ENCODE data around the gene ROR1.

Gene ROR1

GRCh38 chr1:63793741-63794240, 20.0 kb downstream of the ROR1 start:
- Histone ChIP-seq H3K4me1 (ENCODE audit: insufficient read depth, low read length) (peaks cover 80% of the 10 kb centered on the region), H3K9ac (ENCODE audit: low read depth, low read length) (no peak overlapping the region), H3K9me3 (ENCODE audit: control insufficient read depth, insufficient read depth, low read length) (no peaks in the 10 kb centered on the region), H3K36me3 (ENCODE audit: insufficient read depth, low read length) (no peaks in the 10 kb centered on the region)

GRCh38 chr1:63794354-63794753, 20.5 kb downstream of the ROR1 start:
- Histone ChIP-seq H3K36me3 (ENCODE audit: insufficient read depth, low read length) (no peaks in the 10 kb centered on the region), H3K9me3 (ENCODE audit: control insufficient read depth, insufficient read depth, low read length) (no peaks in the 10 kb centered on the region), H3K9ac (ENCODE audit: low read depth, low read length) (no peak overlapping the region), H3K4me1 (ENCODE audit: insufficient read depth, low read length) (peaks cover 75% of the 10 kb centered on the region)

- Histone ChIP-seq H3K4me1 (ENCODE audit: insufficient read depth, low read length) (peaks cover 69% of the 10 kb centered on the region), H3K36me3 (ENCODE audit: insufficient read depth, low read length) (no peaks in the 10 kb centered on the region), H3K9me3 (ENCODE audit: control insufficient read depth, insufficient read depth, low read length) (no peaks in the 10 kb centered on the region), H3K9ac (ENCODE audit: low read depth, low read length) (no peak overlapping the region)
These were observed 21.1 kb downstream of the ROR1 start for GRCh38 chr1:63794939-63795378.

- H3K9ac ChIP-seq (ENCODE audit: low read depth, low read length) = no peak overlapping the region
- no peaks in the 10 kb centered on the region for H3K9me3 ChIP-seq (ENCODE audit: control insufficient read depth, insufficient read depth, low read length)
- peaks cover 64% of the 10 kb centered on the region for H3K4me1 ChIP-seq (ENCODE audit: insufficient read depth, low read length)
- no peaks in the 10 kb centered on the region for H3K36me3 ChIP-seq (ENCODE audit: insufficient read depth, low read length)
These were observed 21.6 kb downstream of the ROR1 start for GRCh38 chr1:63795455-63795854.

- Histone ChIP-seq H3K9ac (ENCODE audit: low read depth, low read length) (no peak overlapping the region), H3K36me3 (ENCODE audit: insufficient read depth, low read length) (no peaks in the 10 kb centered on the region), H3K4me1 (ENCODE audit: insufficient read depth, low read length) (peaks cover 48% of the 10 kb centered on the region), H3K9me3 (ENCODE audit: control insufficient read depth, insufficient read depth, low read length) (no peaks in the 10 kb centered on the region)
These were observed 23.4 kb downstream of the ROR1 start for GRCh38 chr1:63797056-63797726.

GRCh38 chr1:63798284-63798683, 24.5 kb downstream of the ROR1 start:
- Histone ChIP-seq H3K9me3 (ENCODE audit: control insufficient read depth, insufficient read depth, low read length) (no peaks in the 10 kb centered on the region), H3K4me1 (ENCODE audit: insufficient read depth, low read length) (peaks cover 40% of the 10 kb centered on the region), H3K9ac (ENCODE audit: low read depth, low read length) (no peak overlapping the region)

GRCh38 chr1:63799307-63799706, 25.5 kb downstream of the ROR1 start:
- H3K9ac ChIP-seq (ENCODE audit: low read depth, low read length) = no peak overlapping the region
- H3K36me3 ChIP-seq (ENCODE audit: insufficient read depth, low read length) = no peaks in the 10 kb centered on the region
- H3K4me1 ChIP-seq (ENCODE audit: insufficient read depth, low read length) = peaks cover 39% of the 10 kb centered on the region
- H3K9me3 ChIP-seq (ENCODE audit: control insufficient read depth, insufficient read depth, low read length) = no peaks in the 10 kb centered on the region

More at GRCh38 chr1:63798284-63798683, 24.5 kb downstream of the ROR1 start:
- H3K36me3 ChIP-seq (ENCODE audit: insufficient read depth, low read length) = no peaks in the 10 kb centered on the region

GRCh38 chr1:63799820-63800219, 26.0 kb downstream of the ROR1 start:
- Histone ChIP-seq H3K36me3 (ENCODE audit: insufficient read depth, low read length) (no peaks in the 10 kb centered on the region), H3K9me3 (ENCODE audit: control insufficient read depth, insufficient read depth, low read length) (no peaks in the 10 kb centered on the region), H3K4me1 (ENCODE audit: insufficient read depth, low read length) (peaks cover 34% of the 10 kb centered on the region), H3K9ac (ENCODE audit: low read depth, low read length) (no peak overlapping the region)

- no peaks in the 10 kb centered on the region for H3K36me3 ChIP-seq (ENCODE audit: insufficient read depth, low read length)
- H3K9ac ChIP-seq (ENCODE audit: low read depth, low read length) = no peak overlapping the region
- H3K4me1 ChIP-seq (ENCODE audit: insufficient read depth, low read length) = peaks cover 12% of the 10 kb centered on the region
- no peaks in the 10 kb centered on the region for H3K9me3 ChIP-seq (ENCODE audit: control insufficient read depth, insufficient read depth, low read length)
These were observed 28.3 kb downstream of the ROR1 start for GRCh38 chr1:63802109-63802508.

- Histone ChIP-seq H3K36me3 (ENCODE audit: insufficient read depth, low read length) (no peaks in the 10 kb centered on the region), H3K4me1 (ENCODE audit: insufficient read depth, low read length) (peaks cover 4% of the 10 kb centered on the region; the same call in 1 of the 2 replicates), H3K9ac (ENCODE audit: low read depth, low read length) (no peak overlapping the region), H3K9me3 (ENCODE audit: control insufficient read depth, insufficient read depth, low read length) (no peaks in the 10 kb centered on the region)
These were observed 31.1 kb downstream of the ROR1 start for GRCh38 chr1:63804829-63805484.

- Histone ChIP-seq H3K9ac (ENCODE audit: low read depth, low read length) (no peak overlapping the region), H3K36me3 (ENCODE audit: insufficient read depth, low read length) (no peaks in the 10 kb centered on the region), H3K4me1 (ENCODE audit: insufficient read depth, low read length) (peaks cover 7% of the 10 kb centered on the region; the same call in 1 of the 2 replicates), H3K9me3 (ENCODE audit: control insufficient read depth, insufficient read depth, low read length) (no peaks in the 10 kb centered on the region)
These were observed 33.2 kb downstream of the ROR1 start for GRCh38 chr1:63807046-63807445.

- H3K9ac ChIP-seq (ENCODE audit: low read depth, low read length) = no peak overlapping the region
- H3K36me3 ChIP-seq (ENCODE audit: insufficient read depth, low read length) = no peaks in the 10 kb centered on the region; the same call in 1 of the 2 replicates
- peaks cover 10% of the 10 kb centered on the region for H3K9me3 ChIP-seq (ENCODE audit: control insufficient read depth, insufficient read depth, low read length)
- H3K4me1 ChIP-seq (ENCODE audit: insufficient read depth, low read length) = 0 out of 2 replicates have a peak, but pooled peaks cover 3% of the 10 kb centered on the region
These were observed 37.2 kb downstream of the ROR1 start for GRCh38 chr1:63810936-63811469.

GRCh38 chr1:63812071-63812700, 38.4 kb downstream of the ROR1 start:
- H3K9ac ChIP-seq (ENCODE audit: low read depth, low read length) = no peak overlapping the region
- peaks cover 10% of the 10 kb centered on the region for H3K9me3 ChIP-seq (ENCODE audit: control insufficient read depth, insufficient read depth, low read length)
- 0 out of 2 replicates have a peak, but pooled peaks cover 3% of the 10 kb centered on the region for H3K4me1 ChIP-seq (ENCODE audit: insufficient read depth, low read length)
- H3K36me3 ChIP-seq (ENCODE audit: insufficient read depth, low read length) = no peaks in the 10 kb centered on the region; the same call in 1 of the 2 replicates

- no peaks in the 10 kb centered on the region; the same call in 1 of the 2 replicates for H3K36me3 ChIP-seq (ENCODE audit: insufficient read depth, low read length)
- peaks cover 10% of the 10 kb centered on the region for H3K9me3 ChIP-seq (ENCODE audit: control insufficient read depth, insufficient read depth, low read length)
- H3K4me1 ChIP-seq (ENCODE audit: insufficient read depth, low read length) = peaks cover 16% of the 10 kb centered on the region; the same call in 1 of the 2 replicates
- H3K9ac ChIP-seq (ENCODE audit: low read depth, low read length) = no peak overlapping the region
These were observed 40.0 kb downstream of the ROR1 start for GRCh38 chr1:63813829-63814277.

All from ES-I3 (cell line).